Panc1 (cell line): ENCODE results near the gene DLG3. TPM values are rescaled to one million over a fixed set of nuclear protein-coding genes. Genes with fewer than 3 reads are reported as not detected.

Source experiments
- ATAC-seq: fragments of 200-7000 bp; cut with Tn5 transposase; 2 replicates; pipeline ENCODE4 v1.9.1; 2020; ENCODE audit warnings: mild to moderate bottlenecking, moderate library complexity
- BruUV-seq: library from RNA; stranded (reverse); fragments of 400-500 nt; replicated peaks from 2 replicates; lab custom pipeline; 2021; lab: Mats Ljungman, UMichigan
- CTCF ChIA-PET: fragments of 300-600 bp; sonication (Branson Sonifier 250); formaldehyde crosslinking; loops from one replicate; lab custom pipeline; 2022; ENCODE audit warnings: antibody characterized with exemption; lab: Charles Lee
- POLR2A ChIA-PET: fragments of 300-600 bp; sonication (Branson Sonifier 250); formaldehyde crosslinking; loops from one replicate; lab custom pipeline; 2022; ENCODE audit warnings: antibody characterized with exemption; lab: Charles Lee
- DNase-seq: peaks from one replicate; pipeline ENCODE4 v3.0.0-alpha.2; 2010; ENCODE audit warnings: low read depth, low spot score
- H3K27ac ChIP-seq: 2 replicates; pipeline ENCODE4 v1.5.1; 2011; ENCODE audit warnings: mild to moderate bottlenecking, low read length, inconsistent platforms
- H3K27me3 ChIP-seq: fragments of 200-500 bp; sonication (Bioruptor generic); 2 replicates; pipeline ENCODE4 v1.6.0; 2014; ENCODE audit warnings: low read length, inconsistent platforms; ENCODE audit not compliant: control insufficient read depth, insufficient read depth
- H3K36me3 ChIP-seq: fragments of 200-500 bp; sonication (Bioruptor generic); 2 replicates; pipeline ENCODE4 v1.5.1; 2014; ENCODE audit warnings: inconsistent platforms, mild to moderate bottlenecking, low read length, moderate library complexity; ENCODE audit not compliant: control insufficient read depth, insufficient read depth
- H3K4me1 ChIP-seq: 2 replicates; pipeline ENCODE4 v1.5.1; 2011; ENCODE audit warnings: inconsistent platforms, mild to moderate bottlenecking, low read length, moderate library complexity; ENCODE audit not compliant: control insufficient read depth, insufficient read depth
- H3K4me3 ChIP-seq, 2 experiments: 2 replicates each; pipeline ENCODE4 v1.5.1; 2011 to 2012; ENCODE audit warnings: low read depth in 2 of 2, low read length in 2 of 2, mild to moderate bottlenecking in 2 of 2, inconsistent platforms in 1 of 2, moderate library complexity in 1 of 2
- H3K9me3 ChIP-seq: fragments of 200-500 bp; sonication (Bioruptor generic); 2 replicates; pipeline ENCODE4 v1.5.1; 2014; ENCODE audit warnings: low read depth, mild to moderate bottlenecking, inconsistent platforms, low read length, moderate library complexity; ENCODE audit not compliant: control insufficient read depth, insufficient read depth
- POLR2AphosphoS5 ChIP-seq: IDR thresholded peaks from 2 replicates; pipeline ENCODE4 v1.6.1; 2012; ENCODE audit warnings: mild to moderate bottlenecking, low read depth, low read length, moderate library complexity
- REST ChIP-seq, 2 experiments: IDR thresholded peaks; 2 replicates each; pipeline ENCODE4 v1.6.1; 2011 to 2012; ENCODE audit warnings: low read depth in 2 of 2, control low read depth in 1 of 2, low read length in 1 of 2, mild to moderate bottlenecking in 1 of 2, moderate library complexity in 1 of 2; ENCODE audit not compliant: insufficient read depth in 1 of 2
- SIN3A ChIP-seq: IDR thresholded peaks from 2 replicates; pipeline ENCODE4 v1.6.1; 2012; ENCODE audit warnings: low read depth, mild to moderate bottlenecking, low read length, moderate library complexity, borderline replicate concordance; ENCODE audit not compliant: insufficient read depth
- TCF7L2 ChIP-seq: IDR thresholded peaks from 2 replicates; pipeline ENCODE4 v1.6.1; 2011; ENCODE audit warnings: mild to moderate bottlenecking, low read depth, low read length, inconsistent platforms
- in situ Hi-C: cut with HindIII; loops from 2 replicates; pipeline ENCODE4 v1.10.0; 2016; ENCODE audit warnings: low sequenced_read_pairs, low pct_unique_long_range_greater_than_20kb
- intact Hi-C: fragments of 100-400 bp; cut with micrococcal nuclease; formaldehyde crosslinking; loops from one replicate; pipeline ENCODE4 v1.10.0; 2022; ENCODE audit not compliant: unreplicated experiment
- total RNA-seq: library from RNA; stranded (reverse); gene quantifications from one replicate; pipeline ENCODE4 v1.2.1, GENCODE V29; 2021; ENCODE audit not compliant: unreplicated experiment
- TF ChIP-seq, protein P1 (sequence below): fragments of 450-650 bp; IDR thresholded peaks from 2 replicates; pipeline ENCODE4 v1.5.1; 2017; ENCODE audit warnings: mild to moderate bottlenecking

The DLG3 gene
- total RNA-seq, 1 experiment from 2014 or later: 3.0 TPM

DNA sequence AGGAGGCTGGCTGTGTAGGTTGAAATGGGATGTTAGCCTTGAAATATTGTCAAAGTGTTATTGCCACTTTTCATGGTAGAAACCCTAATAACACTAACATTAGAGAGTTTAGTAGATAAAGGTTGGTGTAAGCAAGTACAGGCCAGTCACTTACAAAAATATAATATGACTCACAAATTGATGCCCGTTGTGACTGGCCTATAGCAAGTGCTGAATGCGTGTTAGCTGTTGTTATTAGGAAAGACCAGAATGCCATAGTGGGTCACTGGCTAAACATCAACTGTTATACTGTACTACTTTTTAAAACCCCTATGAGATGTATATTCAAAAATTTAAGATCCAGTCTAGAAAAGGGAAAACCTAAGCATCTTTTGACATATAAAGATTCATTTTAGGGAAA lies 41.9 kb upstream of the DLG3 start:
- ChIA-PET POLR2A (interaction anchor here (0.7 kb wide), 1 partner anchor 32 kb away, joined by 3 read pairs; no protein-coding TSS in a partner anchor), CTCF (no interaction called here)
- in situ Hi-C loops: no loop called here
- Histone ChIP-seq H3K27ac (no peak overlapping the region), H3K4me1 (no peaks in the 10 kb centered on the region), H3K4me3 (no peak overlapping the region), H3K27me3 (no peaks in the 10 kb centered on the region), H3K9me3 (no peaks in the 10 kb centered on the region), H3K36me3 (peaks cover 21% of the 10 kb centered on the region)
- intact Hi-C loops: no loop called here
- BruUV-seq: no TSS peak
- DNase-seq (no peak), ATAC-seq (no peak)
- TF ChIP-seq REST (IDR thresholded peaks at IDR 0.05; ENCODE audit: insufficient read depth in 1 of 2, low read depth in 2 of 2, low read length in 1 of 2) (no peak), SIN3A (no peak), POLR2AphosphoS5 (no peak), TCF7L2 (no peak)
- TF ChIP-seq, protein P1, sequence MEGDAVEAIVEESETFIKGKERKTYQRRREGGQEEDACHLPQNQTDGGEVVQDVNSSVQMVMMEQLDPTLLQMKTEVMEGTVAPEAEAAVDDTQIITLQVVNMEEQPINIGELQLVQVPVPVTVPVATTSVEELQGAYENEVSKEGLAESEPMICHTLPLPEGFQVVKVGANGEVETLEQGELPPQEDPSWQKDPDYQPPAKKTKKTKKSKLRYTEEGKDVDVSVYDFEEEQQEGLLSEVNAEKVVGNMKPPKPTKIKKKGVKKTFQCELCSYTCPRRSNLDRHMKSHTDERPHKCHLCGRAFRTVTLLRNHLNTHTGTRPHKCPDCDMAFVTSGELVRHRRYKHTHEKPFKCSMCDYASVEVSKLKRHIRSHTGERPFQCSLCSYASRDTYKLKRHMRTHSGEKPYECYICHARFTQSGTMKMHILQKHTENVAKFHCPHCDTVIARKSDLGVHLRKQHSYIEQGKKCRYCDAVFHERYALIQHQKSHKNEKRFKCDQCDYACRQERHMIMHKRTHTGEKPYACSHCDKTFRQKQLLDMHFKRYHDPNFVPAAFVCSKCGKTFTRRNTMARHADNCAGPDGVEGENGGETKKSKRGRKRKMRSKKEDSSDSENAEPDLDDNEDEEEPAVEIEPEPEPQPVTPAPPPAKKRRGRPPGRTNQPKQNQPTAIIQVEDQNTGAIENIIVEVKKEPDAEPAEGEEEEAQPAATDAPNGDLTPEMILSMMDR: no peak

DNA sequence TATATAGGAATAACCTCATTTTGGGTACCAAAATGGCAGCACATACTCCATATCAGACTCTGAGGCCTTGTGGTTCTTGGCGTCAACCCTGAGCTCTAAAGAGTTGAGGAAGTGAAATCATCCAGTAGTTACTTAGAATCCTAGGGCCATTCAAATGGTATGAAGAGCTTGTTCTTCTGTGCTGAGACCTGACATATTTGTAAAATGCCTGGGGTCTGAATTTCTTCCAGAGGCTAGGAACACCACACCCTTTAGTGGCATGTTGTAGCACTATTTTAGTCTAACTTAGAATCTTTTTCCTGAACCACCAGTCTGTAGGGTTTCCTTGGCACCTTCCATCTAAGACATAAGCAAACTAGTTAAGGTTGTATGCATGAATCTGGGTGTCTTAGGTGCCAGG lies 39.6 kb upstream of the DLG3 start:
- Histone ChIP-seq H3K36me3 (peaks cover 15% of the 10 kb centered on the region), H3K9me3 (no peaks in the 10 kb centered on the region), H3K27me3 (no peaks in the 10 kb centered on the region), H3K4me1 (no peaks in the 10 kb centered on the region), H3K4me3 (no peak overlapping the region), H3K27ac (no peak overlapping the region)
- CTCF ChIA-PET: no interaction called here
- TF ChIP-seq SIN3A (no peak), POLR2AphosphoS5 (no peak), TCF7L2 (no peak), REST (IDR thresholded peaks at IDR 0.05; ENCODE audit: insufficient read depth in 1 of 2, low read depth in 2 of 2, low read length in 1 of 2) (no peak)
- TF ChIP-seq, protein P1: no peak
- ATAC-seq (no peak), DNase-seq (no peak)
- intact Hi-C loops (no loop called here), in situ Hi-C loops (no loop called here)
- POLR2A ChIA-PET: no interaction called here
- BruUV-seq: no TSS peak
